HG03095 (cell line): ENCODE data around the gene DNMT3A.
A peak's percentile ranks its signal among the peaks of the same experiment; 100 is the strongest.

Experiments used
- ATAC-seq: cut with Tn5 transposase; IDR thresholded peaks from one replicate; pipeline ENCODE4 v1.9.1; 2021; ENCODE audit warnings: moderate library complexity; ENCODE audit not compliant: unreplicated experiment

The DNMT3A gene

DNA sequence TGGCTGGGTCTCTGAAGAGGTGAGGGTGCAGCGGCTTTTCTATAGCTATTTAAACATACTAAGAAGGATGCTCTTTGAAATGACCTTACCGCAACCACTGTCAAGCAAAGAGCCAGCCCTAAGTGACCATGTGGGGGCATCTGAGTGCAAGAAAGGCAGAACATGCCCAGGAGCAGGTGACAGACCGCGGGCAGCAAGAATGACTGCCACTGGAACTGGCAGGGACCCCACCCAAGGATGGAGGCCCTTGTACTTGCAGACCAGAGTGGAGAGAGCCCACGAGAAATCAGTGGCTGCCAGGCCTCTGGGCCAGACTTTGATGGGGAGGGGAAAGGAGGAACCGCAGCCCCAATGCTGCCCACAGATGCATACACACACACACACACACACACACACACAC is 33.1 kb downstream of the DNMT3A start:
- no peak for ATAC-seq

DNA sequence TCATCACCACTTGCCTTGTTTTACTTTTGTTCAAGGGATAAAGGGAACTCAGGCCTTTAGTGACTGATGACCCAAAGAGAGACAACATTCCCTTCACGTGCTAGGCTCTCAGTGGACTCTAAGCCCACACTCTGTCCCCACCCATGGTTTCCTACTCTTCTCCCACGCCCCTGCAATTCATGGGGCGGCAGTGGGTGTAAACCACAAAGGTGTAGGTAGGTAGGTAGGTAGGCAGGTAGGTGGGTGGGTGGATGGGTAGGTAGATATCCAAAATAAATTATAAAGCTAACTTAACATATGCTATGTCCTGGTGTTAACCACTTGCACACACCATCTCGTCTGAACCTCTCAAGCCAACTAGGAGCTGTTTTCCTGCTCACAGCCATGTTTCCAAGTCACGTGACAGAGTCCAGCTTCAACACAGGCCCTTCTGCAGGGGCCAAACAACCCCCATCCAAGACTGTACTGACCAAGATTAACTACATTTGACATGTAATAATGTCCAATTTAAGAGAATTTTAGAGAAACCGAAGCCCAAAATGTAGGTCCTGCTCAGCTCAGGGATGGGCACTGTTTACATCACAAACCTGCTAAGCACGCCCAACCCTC is 33.7 kb downstream of the DNMT3A start:
- no peak for ATAC-seq

- ATAC-seq: no peak
Measured at GRCh38 chr2:25306777-25307368, 34.9 kb downstream of the DNMT3A start.

- no peak for ATAC-seq
Measured at GRCh38 chr2:25305775-25306174, 36.0 kb downstream of the DNMT3A start.

- no peak for ATAC-seq
Measured at GRCh38 chr2:25304826-25305596, 36.7 kb downstream of the DNMT3A start.

GRCh38 chr2:25304321-25304720 is 37.4 kb downstream of the DNMT3A start:
- ATAC-seq: no peak

- ATAC-seq: no peak
Measured at GRCh38 chr2:25303633-25304236, 38.0 kb downstream of the DNMT3A start.

GRCh38 chr2:25302758-25303375 is 38.9 kb downstream of the DNMT3A start:
- ATAC-seq: no peak

DNA sequence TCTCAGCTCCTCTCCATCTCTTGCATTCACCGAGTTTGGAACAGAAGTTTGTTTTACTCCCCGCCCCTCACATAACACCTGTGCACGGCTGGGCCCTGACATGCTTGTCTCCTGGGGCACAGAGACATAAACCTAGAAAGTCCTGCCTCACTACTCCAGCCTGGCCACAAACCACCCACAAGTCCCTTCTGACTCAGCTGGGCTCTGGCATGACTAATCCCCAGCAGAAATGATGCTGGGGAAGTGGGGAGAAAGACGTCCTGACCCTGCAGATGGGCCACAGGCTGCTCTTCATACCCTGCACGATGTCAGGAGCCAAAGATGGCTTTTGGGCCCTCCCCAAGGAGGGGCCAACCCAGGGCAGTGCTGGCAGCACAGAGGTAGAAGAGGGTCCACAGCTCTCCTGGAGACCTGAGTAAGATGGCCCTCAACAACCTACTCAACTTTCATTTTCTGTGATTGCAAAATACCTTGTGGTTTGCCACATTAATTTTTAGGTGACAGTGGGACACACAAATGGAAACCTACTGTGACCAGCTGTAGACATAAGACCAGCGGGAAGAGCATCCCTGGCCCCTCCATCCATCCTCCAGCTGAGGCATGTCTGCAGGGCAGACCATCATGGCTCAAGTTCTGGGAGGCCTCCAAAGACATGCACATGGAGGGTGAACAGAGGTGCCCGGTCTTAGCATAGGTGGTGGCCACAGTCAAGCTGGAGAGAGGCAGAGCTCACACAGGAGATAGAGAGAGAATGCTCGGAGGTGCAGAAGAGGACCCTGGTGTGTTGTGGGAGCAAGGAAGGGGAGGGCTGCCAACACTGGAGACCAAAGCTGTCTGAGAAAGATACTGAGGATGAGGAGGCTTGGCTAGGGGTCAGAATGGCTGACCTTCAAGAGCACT is 40.0 kb downstream of the DNMT3A start:
- ATAC-seq: peak; percentile 89

DNA sequence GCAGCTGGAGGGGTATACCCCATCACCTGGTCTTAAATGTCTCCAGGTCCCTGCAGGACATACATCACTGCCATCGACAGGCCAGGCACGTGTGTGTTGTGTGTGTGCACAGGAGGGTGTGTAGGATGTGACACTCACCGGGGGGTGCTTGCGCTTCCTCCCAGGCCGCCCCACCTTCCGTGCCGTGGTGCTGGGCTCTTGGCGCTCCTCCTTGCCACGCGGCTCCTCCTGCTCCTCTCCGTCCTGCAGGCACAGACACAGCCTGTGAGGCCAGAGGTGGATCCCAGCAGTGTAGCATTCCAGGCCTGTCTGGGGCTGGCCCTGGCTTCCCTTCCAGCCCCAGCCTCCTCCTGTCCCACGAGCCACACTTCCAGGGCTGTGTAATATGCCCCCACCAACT is 41.7 kb downstream of the DNMT3A start:
- no peak for ATAC-seq

GRCh38 chr2:25298776-25299431 is 42.8 kb downstream of the DNMT3A start:
- ATAC-seq: no peak

GRCh38 chr2:25297738-25298137 is 44.0 kb downstream of the DNMT3A start:
- ATAC-seq: no peak

DNA sequence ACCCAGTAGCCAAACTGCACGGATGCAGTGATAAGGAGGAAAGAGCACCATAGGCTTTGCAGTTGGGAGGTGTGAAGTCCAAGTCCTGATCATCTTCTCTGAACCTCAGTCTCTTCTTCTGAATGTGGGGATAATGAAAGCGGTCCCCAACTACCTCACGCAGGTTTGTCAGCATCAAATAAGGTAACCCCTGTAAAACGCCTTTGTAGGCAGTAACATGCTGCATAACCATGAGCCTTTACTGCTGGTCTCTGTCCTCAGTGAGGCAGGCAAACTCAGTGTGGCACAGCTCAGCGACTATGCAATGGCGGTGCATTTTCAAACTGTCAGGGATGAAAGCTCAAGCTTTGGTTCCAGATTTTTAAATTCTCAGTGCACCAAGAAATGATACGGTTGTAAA is 46.1 kb downstream of the DNMT3A start:
- no peak for ATAC-seq

DNA sequence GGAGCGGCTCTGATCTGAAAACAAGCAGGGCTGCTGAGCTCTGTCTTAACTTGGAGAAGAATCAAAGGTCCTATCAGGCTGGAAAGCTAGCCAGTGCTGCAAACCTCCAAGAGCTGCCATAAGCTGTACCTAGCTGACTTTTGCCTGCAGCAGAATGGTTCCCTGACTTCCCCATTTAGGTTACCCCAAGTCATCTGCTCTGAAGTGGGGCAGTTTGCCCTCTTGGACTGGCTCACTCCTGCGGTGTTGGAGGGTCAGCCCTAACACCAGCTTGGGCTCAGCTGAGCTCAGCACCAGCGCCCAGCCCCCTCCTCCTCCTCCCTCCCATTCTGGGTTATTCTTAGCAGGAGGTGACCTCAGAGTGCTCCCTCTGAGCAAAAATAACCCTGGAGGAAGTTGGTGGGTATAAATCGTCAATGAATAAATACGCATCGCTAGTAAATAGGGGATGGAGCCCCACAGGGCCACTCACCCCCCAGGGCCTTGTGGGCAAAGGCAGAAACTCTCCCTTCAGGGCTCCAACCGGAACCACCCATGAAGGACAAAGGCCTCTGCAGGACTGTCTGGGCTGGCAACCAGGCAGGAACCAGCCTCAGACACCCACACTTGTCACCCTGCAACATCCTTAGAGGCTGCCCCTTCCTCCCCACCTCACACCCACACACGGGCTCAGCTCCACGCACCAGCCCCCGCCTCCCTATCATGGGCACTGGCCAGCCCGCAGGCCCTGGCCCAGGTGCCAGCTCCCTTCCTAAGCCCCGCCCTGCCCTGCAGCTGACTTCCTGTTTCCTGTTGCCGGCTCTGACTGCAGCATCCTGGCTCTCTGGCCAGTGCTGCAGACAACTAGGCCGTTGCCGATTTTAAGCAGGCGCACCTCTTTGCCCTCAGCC is 46.9 kb downstream of the DNMT3A start:
- peak; percentile 79 for ATAC-seq

- no peak for ATAC-seq
Measured at GRCh38 chr2:25293958-25294562, 47.7 kb downstream of the DNMT3A start.

GRCh38 chr2:25293145-25293544 is 48.6 kb downstream of the DNMT3A start:
- no peak for ATAC-seq

- ATAC-seq: no peak
Measured at GRCh38 chr2:25292408-25292807, 49.3 kb downstream of the DNMT3A start.

GRCh38 chr2:25290811-25291495 is 50.8 kb downstream of the DNMT3A start:
- ATAC-seq: no peak
